ENCODE measurements around the gene BRSK2.
"Not testable (repeated sequence)": the region's sequence is repeated elsewhere in the genome, so short reads cannot be mapped to it uniquely, and the experiment has no call there.

The BRSK2 gene

DNA sequence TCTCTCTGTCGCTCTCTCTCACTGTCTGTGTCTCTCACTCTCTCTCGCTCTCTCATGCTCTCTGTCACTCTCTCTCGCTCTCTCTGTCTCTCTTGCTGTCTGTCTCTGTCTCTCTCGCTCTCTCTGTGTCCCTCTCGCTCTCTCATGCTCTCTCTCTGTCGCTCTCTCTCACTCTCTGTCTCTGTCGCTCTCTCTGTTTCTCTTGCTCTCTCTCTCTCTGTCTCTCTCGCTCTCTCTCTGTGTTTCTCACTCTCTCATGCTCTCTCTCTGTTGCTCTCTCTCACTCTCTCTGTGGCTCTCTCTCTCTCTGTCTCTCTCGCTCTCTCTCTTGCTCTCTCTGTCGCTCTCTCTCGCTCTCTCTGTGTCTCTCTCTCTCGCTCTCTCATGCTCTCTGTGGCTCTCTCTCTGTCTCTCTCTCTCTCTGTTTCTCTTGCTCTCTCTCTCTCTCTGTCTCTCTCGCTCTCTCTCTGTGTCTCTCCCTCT, 33.2 kb upstream of the BRSK2 start:
- TF ChIP-seq YY2 (tag by site-specific recombination; IDR thresholded peaks at IDR 0.05) (no peak), PRDM1 (tag by site-specific recombination; IDR thresholded peaks at IDR 0.05) (peak; percentile 99), ZNF132 (tag by site-specific recombination; IDR thresholded peaks at IDR 0.05; ENCODE audit: borderline replicate concordance) (no peak), ZNF596 (tag by site-specific recombination; IDR thresholded peaks at IDR 0.05) (peak; percentile 97)
- no peaks in the 10 kb centered on the region for H3K4me1 ChIP-seq (ENCODE audit: control insufficient read depth, insufficient read depth, low read length)
- POLR2A ChIA-PET = no interaction called here
- CTCF ChIA-PET = no interaction called here
- no peak overlapping the region for H3K4me3 ChIP-seq (ENCODE audit: low read depth, low read length)
- H3K9me3 ChIP-seq (ENCODE audit: control insufficient read depth, insufficient read depth, low read depth, low read length) = no peaks in the 10 kb centered on the region
- H3K36me3 ChIP-seq (ENCODE audit: control insufficient read depth in 2 of 2, insufficient read depth in 1 of 2, low read length in 2 of 2) = no peaks in the 10 kb centered on the region
- no peak overlapping the region for H3K27ac ChIP-seq (ENCODE audit: extremely low read depth, low read depth, low read length)

DNA sequence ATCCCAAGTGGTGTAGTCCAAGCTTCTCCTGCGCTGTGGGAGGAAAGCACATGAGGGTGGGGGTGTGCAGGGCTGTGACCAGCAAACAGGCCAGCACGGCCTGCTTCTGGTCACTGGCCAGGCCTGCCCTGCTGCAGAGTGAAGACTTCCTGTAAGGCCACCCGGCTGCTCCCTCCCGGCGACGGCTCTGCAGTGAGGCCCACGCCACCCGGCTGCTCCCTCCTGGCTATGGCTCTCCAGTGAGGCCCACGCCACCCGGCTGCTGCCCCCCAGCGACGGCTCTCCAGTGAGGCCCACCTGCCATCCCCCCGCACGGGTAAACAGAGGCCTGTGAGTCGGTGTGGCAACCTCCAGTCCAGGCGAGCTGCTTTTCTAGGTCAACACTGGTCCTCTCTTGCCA, 31.4 kb upstream of the BRSK2 start:
- Histone ChIP-seq H3K9me3 (ENCODE audit: control insufficient read depth, insufficient read depth, low read depth, low read length) (no peaks in the 10 kb centered on the region), H3K4me3 (ENCODE audit: low read depth, low read length) (no peak overlapping the region), H3K4me1 (ENCODE audit: control insufficient read depth, insufficient read depth, low read length) (no peaks in the 10 kb centered on the region), H3K36me3 (ENCODE audit: control insufficient read depth in 2 of 2, insufficient read depth in 1 of 2, low read length in 2 of 2) (no peaks in the 10 kb centered on the region), H3K27ac (ENCODE audit: extremely low read depth, low read depth, low read length) (no peak overlapping the region)
- TF ChIP-seq ZNF624 (tag by site-specific recombination; IDR thresholded peaks at IDR 0.05) (no peak), ZNF175 (tag by site-specific recombination; IDR thresholded peaks at IDR 0.05) (no peak), ZNF791 (tag by site-specific recombination; IDR thresholded peaks at IDR 0.05) (no peak), ZNF221 (tag by site-specific recombination; IDR thresholded peaks at IDR 0.05; ENCODE audit: borderline replicate concordance) (no peak), KLF16 (tag by site-specific recombination; IDR thresholded peaks at IDR 0.05) (no peak)
- TF ChIP-seq, protein P1, sequence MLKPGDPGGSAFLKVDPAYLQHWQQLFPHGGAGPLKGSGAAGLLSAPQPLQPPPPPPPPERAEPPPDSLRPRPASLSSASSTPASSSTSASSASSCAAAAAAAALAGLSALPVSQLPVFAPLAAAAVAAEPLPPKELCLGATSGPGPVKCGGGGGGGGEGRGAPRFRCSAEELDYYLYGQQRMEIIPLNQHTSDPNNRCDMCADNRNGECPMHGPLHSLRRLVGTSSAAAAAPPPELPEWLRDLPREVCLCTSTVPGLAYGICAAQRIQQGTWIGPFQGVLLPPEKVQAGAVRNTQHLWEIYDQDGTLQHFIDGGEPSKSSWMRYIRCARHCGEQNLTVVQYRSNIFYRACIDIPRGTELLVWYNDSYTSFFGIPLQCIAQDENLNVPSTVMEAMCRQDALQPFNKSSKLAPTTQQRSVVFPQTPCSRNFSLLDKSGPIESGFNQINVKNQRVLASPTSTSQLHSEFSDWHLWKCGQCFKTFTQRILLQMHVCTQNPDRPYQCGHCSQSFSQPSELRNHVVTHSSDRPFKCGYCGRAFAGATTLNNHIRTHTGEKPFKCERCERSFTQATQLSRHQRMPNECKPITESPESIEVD (tag by site-specific recombination; IDR thresholded peaks at IDR 0.05) = no peak
- ChIA-PET POLR2A (no interaction called here), CTCF (no interaction called here)

DNA sequence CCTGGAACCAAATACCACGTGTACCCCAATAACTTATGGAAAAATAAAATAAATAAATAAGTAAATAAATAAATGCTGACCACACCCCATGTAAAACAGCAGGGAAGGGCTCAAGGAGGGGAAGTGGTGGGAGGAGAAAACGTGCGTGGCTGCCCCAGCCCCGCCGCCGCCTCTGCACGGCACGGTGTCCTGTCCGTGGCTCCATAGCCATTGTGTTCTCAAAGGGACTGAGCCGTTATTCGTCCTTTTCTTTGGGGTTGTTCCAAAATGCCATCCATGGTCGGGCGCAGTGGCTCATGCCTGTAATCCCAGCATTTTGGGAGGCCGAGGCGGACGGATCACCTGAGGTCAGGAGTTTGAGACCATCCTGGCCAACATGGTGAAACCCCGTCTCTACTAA, 30.8 kb upstream of the BRSK2 start:
- H3K4me1 ChIP-seq (ENCODE audit: control insufficient read depth, insufficient read depth, low read length); POLR2A ChIA-PET; H3K36me3 ChIP-seq (ENCODE audit: control insufficient read depth in 2 of 2, insufficient read depth in 1 of 2, low read length in 2 of 2); H3K9me3 ChIP-seq (ENCODE audit: control insufficient read depth, insufficient read depth, low read depth, low read length); H3K27ac ChIP-seq (ENCODE audit: extremely low read depth, low read depth, low read length); H3K4me3 ChIP-seq (ENCODE audit: low read depth, low read length); CTCF ChIA-PET: not testable (repeated sequence)

DNA sequence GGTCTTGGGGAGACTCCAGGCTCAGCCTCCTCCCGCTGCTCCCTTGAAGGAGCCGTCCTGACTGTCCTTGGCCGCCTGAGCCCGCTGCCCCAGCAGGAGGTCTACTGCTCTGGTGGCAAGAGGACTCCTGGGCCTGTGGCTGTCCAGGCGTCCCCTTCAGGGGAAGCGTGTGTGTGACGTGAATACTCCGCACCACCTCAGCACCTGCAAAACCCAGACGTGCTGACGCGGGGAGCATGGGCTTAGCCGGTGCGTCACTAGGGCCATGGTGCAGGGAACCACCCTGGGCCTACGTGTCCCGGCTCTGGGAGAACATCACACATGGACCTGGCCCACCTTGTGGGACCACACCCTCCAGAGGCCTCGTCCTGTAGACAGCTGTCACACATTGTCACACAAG, 30.2 kb upstream of the BRSK2 start:
- H3K36me3 ChIP-seq (ENCODE audit: control insufficient read depth in 2 of 2, insufficient read depth in 1 of 2, low read length in 2 of 2) = no peaks in the 10 kb centered on the region
- H3K4me3 ChIP-seq (ENCODE audit: low read depth, low read length) = no peak overlapping the region
- POLR2A ChIA-PET = no interaction called here
- no peaks in the 10 kb centered on the region for H3K9me3 ChIP-seq (ENCODE audit: control insufficient read depth, insufficient read depth, low read depth, low read length)
- no peak overlapping the region for H3K27ac ChIP-seq (ENCODE audit: extremely low read depth, low read depth, low read length)
- H3K4me1 ChIP-seq (ENCODE audit: control insufficient read depth, insufficient read depth, low read length) = no peaks in the 10 kb centered on the region
- CTCF ChIA-PET = no interaction called here
- TF ChIP-seq, protein P2, sequence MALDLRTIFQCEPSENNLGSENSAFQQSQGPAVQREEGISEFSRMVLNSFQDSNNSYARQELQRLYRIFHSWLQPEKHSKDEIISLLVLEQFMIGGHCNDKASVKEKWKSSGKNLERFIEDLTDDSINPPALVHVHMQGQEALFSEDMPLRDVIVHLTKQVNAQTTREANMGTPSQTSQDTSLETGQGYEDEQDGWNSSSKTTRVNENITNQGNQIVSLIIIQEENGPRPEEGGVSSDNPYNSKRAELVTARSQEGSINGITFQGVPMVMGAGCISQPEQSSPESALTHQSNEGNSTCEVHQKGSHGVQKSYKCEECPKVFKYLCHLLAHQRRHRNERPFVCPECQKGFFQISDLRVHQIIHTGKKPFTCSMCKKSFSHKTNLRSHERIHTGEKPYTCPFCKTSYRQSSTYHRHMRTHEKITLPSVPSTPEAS (tag by site-specific recombination; IDR thresholded peaks at IDR 0.05) = no peak
- TF ChIP-seq ZNF560 (tag by site-specific recombination; IDR thresholded peaks at IDR 0.05; ENCODE audit: borderline replicate concordance) = no peak
- no peak for TF ChIP-seq ZNF23 (tag by site-specific recombination; IDR thresholded peaks at IDR 0.05; ENCODE audit: borderline replicate concordance)

Measured in HEK293 (cell line).